GM12892 (cell line): ENCODE results near the gene CEACAM16.

Source experiments
- DNase-seq: peaks from one replicate; pipeline ENCODE4 v3.0.0; 2011; ENCODE audit not compliant: insufficient read length
- FAIRE-seq: peaks from 2 replicates; lab custom pipeline; 2011; peaks lifted over from hg19 to GRCh38; lab: Jason Lieb, UNC
- POLR2A ChIP-seq: IDR thresholded peaks from 2 replicates; pipeline ENCODE4 v1.6.1; 2011; ENCODE audit warnings: low read depth, low read length, control low read depth
- POLR2AphosphoS5 ChIP-seq: IDR thresholded peaks from 2 replicates; pipeline ENCODE4 v1.6.1; 2011; ENCODE audit warnings: low read depth, low read length, control low read depth
- TAF1 ChIP-seq: IDR thresholded peaks from 2 replicates; pipeline ENCODE4 v1.6.1; 2011; ENCODE audit warnings: low read depth, mild to moderate bottlenecking, control low read depth, low read length, borderline replicate concordance

CEACAM16 gene

GRCh38 chr19:44725251-44725650 lies 26.3 kb downstream of the CEACAM16 start:
- TF ChIP-seq POLR2AphosphoS5 (no peak), TAF1 (no peak), POLR2A (no peak)
- FAIRE-seq (no peak), DNase-seq (no peak)

GRCh38 chr19:44725684-44726083 lies 26.7 kb downstream of the CEACAM16 start:
- TF ChIP-seq POLR2A = no peak
- no peak for TF ChIP-seq TAF1
- no peak for TF ChIP-seq POLR2AphosphoS5
- DNase-seq (no peak), FAIRE-seq (no peak)

DNA sequence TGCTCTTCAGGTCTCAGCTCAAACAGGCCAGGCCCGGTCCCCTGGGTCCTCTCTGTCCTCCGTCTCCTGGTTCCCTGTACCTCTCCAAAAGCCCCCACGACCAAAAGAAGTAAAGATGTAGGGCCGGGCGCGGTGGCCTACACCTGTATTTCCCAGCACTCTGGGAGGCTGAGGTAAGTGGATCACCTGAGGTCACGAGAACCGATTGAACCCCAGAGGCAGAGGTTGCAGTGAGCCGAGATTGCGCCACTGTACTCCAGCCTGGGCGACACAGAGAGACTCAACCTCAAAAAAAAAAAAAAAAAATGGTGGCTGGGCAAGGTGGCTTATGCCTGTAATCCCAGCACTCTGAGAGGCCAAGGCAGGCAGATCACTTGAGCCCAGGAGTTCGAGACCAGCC lies 27.5 kb downstream of the CEACAM16 start:
- DNase-seq = no peak
- no peak for FAIRE-seq
- TF ChIP-seq POLR2AphosphoS5 (no peak), TAF1 (no peak), POLR2A (no peak)

DNA sequence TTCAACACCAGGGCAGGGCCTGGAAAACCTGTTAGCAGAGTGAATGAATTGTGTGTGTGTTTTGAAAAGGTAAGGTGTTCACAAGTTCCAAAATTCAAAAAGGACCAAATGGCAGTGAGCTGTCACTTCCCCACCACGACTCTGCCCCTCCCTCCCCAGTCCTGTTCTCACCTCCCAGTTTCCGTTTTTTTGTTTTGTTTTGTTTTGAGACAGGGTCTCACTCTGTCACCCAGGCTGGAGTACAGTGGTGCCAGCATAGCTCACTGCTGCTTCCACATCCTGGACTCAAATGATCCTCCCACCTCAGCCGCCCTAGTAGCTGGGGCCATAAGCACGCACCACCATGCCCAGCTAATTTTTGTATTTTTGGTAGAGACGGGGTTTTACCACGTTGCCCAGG lies 29.2 kb downstream of the CEACAM16 start:
- FAIRE-seq (no peak), DNase-seq (no peak)
- no peak for TF ChIP-seq POLR2AphosphoS5
- TF ChIP-seq TAF1 = no peak
- TF ChIP-seq POLR2A = no peak

DNA sequence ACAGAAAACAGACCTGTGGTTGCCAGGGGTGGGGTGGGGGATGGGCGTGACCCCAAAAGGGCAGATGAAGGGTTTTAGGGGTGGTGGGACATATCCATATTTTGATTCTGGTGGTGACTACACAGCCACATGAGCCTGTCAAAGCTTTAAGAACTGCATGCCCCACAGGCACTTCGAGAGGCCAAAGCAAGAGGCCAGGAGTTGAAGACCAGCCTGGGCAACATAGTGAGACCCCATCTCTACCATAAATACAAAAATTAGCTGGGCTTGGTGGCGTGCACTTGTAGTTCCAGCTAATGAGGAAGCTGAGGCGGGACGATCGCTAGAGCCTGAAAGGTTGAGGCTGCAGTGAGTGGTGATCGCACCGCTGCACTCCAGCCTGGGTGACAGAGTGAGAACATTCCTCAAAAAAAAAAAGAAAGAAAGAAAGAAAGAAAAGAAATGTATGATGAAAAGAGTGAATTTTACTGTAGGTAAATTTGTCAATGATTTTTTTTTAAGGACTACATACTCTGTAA lies 30.6 kb downstream of the CEACAM16 start:
- FAIRE-seq (no peak), DNase-seq (no peak)
- TF ChIP-seq POLR2A (no peak), POLR2AphosphoS5 (no peak), TAF1 (no peak)

DNA sequence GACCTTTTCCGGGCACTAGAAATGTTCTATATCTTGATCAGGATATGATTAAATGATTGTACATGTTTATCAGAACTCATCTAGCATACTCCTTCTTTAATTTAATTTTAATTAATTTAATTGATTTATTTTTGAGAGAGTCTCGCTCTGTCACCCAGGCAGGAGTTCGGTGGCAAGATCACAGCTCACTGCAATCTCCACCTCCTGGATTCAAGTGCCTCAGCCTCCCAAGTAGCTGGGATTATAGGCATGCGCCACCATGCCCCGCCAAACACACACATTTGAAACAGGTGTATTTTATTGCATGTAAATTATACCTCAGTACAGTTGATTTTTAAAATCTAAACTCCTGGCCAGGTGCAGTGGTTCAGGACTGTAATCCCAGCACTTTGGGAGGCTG lies 32.1 kb downstream of the CEACAM16 start:
- TF ChIP-seq POLR2AphosphoS5 (no peak), POLR2A (no peak), TAF1 (no peak)
- no peak for FAIRE-seq

DNA sequence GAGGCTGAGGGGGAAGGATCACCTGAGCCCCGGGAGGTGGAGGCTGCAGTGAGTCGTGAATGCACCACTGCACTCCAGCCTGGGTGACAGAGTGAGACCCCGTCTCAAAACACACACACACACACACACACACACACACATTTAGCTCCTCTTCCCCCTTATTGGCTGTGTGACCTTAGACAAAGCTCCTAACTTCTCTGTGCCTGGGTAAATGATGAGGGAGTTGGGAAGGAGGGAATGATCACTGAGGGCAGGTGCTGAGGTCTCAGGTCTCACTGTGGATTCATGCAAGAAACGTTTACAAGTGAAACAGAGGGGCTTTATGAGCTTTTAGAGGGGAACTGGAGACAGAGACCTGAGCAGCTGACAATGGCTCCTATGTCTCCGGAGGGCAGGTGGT lies 32.7 kb downstream of the CEACAM16 start:
- FAIRE-seq = no peak
- no peak for DNase-seq
- TF ChIP-seq TAF1 = no peak
- TF ChIP-seq POLR2AphosphoS5 = no peak
- no peak for TF ChIP-seq POLR2A

More for the DNA sequence above, 32.1 kb downstream of the CEACAM16 start:
- DNase-seq = no peak

DNA sequence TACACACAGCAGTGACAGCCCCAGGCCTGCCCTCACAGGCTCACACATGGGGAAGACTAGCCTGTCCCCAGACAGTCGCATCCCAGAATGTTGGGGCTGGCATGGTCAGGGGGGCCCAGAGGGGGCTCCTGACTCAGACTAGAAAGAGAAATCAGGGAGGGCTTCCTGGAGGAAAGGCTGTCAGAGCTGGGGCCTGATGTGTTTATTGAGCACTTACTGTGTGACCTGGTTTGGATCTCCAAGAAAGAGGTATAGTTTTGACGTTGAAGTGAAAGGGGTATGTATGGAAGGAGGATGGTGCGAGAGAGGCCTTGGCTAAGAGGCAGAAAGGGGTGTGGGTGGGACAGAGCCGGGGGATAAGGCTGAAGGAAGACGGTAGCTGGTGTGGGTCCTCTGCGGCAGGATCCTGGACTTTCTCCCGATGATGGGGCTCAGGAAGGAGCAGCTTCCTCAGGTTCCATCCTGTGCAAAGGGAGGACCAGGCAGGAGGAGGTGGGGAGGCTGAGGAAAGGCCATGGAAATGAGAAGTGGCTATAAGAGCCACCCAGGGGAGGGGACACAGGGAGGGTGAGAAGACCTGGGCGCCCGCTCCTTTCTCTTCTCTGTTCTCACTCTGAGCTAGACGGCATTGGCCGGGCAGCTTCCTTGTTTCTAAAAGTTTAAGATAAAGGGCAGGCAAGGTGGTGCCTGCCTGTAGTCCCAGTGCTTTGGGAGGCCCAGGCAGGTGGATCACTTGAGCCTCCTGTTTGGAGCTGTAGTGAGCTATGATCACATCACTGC lies 33.5 kb downstream of the CEACAM16 start:
- no peak for FAIRE-seq
- no peak for DNase-seq
- TF ChIP-seq TAF1 = no peak
- TF ChIP-seq POLR2A = no peak
- no peak for TF ChIP-seq POLR2AphosphoS5

GRCh38 chr19:44734357-44734756 lies 35.4 kb downstream of the CEACAM16 start:
- FAIRE-seq (no peak), DNase-seq (no peak)
- TF ChIP-seq TAF1 (no peak), POLR2AphosphoS5 (no peak), POLR2A (no peak)

- FAIRE-seq (no peak), DNase-seq (no peak)
- TF ChIP-seq POLR2A = no peak
- no peak for TF ChIP-seq TAF1
- TF ChIP-seq POLR2AphosphoS5 = no peak
Measured at GRCh38 chr19:44735011-44735410, 36.1 kb downstream of the CEACAM16 start.

GRCh38 chr19:44737238-44738071 lies 38.5 kb downstream of the CEACAM16 start:
- no peak for TF ChIP-seq POLR2A
- no peak for TF ChIP-seq TAF1
- TF ChIP-seq POLR2AphosphoS5 = no peak
- DNase-seq (no peak), FAIRE-seq (no peak)

- TF ChIP-seq POLR2A (no peak), POLR2AphosphoS5 (no peak), TAF1 (no peak)
- FAIRE-seq (no peak), DNase-seq (no peak)
Measured at GRCh38 chr19:44738136-44738535, 39.2 kb downstream of the CEACAM16 start.
